Panc1 (cell line): Measurements from ENCODE around the gene HLA-DQA2. TPM values are rescaled to one million over a fixed set of nuclear protein-coding genes. Genes with fewer than 3 reads are reported as not detected.

Source experiments
- ATAC-seq: fragments of 200-7000 bp; cut with Tn5 transposase; 2 replicates; pipeline ENCODE4 v1.9.1; 2020; ENCODE audit warnings: mild to moderate bottlenecking, moderate library complexity
- BruUV-seq: library from RNA; stranded (reverse); fragments of 400-500 nt; replicated peaks from 2 replicates; lab custom pipeline; 2021; lab: Mats Ljungman, UMichigan
- CTCF ChIA-PET: fragments of 300-600 bp; sonication (Branson Sonifier 250); formaldehyde crosslinking; loops from one replicate; lab custom pipeline; 2022; ENCODE audit warnings: antibody characterized with exemption; lab: Charles Lee
- POLR2A ChIA-PET: fragments of 300-600 bp; sonication (Branson Sonifier 250); formaldehyde crosslinking; loops from one replicate; lab custom pipeline; 2022; ENCODE audit warnings: antibody characterized with exemption; lab: Charles Lee
- DNase-seq: peaks from one replicate; pipeline ENCODE4 v3.0.0-alpha.2; 2010; ENCODE audit warnings: low read depth, low spot score
- H3K27ac ChIP-seq: 2 replicates; pipeline ENCODE4 v1.5.1; 2011; ENCODE audit warnings: mild to moderate bottlenecking, low read length, inconsistent platforms
- H3K27me3 ChIP-seq: fragments of 200-500 bp; sonication (Bioruptor generic); 2 replicates; pipeline ENCODE4 v1.6.0; 2014; ENCODE audit warnings: low read length, inconsistent platforms; ENCODE audit not compliant: control insufficient read depth, insufficient read depth
- H3K36me3 ChIP-seq: fragments of 200-500 bp; sonication (Bioruptor generic); 2 replicates; pipeline ENCODE4 v1.5.1; 2014; ENCODE audit warnings: inconsistent platforms, mild to moderate bottlenecking, low read length, moderate library complexity; ENCODE audit not compliant: control insufficient read depth, insufficient read depth
- H3K4me1 ChIP-seq: 2 replicates; pipeline ENCODE4 v1.5.1; 2011; ENCODE audit warnings: inconsistent platforms, mild to moderate bottlenecking, low read length, moderate library complexity; ENCODE audit not compliant: control insufficient read depth, insufficient read depth
- H3K4me3 ChIP-seq, 2 experiments: 2 replicates each; pipeline ENCODE4 v1.5.1; 2011 to 2012; ENCODE audit warnings: low read depth in 2 of 2, low read length in 2 of 2, mild to moderate bottlenecking in 2 of 2, inconsistent platforms in 1 of 2, moderate library complexity in 1 of 2
- H3K9me3 ChIP-seq: fragments of 200-500 bp; sonication (Bioruptor generic); 2 replicates; pipeline ENCODE4 v1.5.1; 2014; ENCODE audit warnings: low read depth, mild to moderate bottlenecking, inconsistent platforms, low read length, moderate library complexity; ENCODE audit not compliant: control insufficient read depth, insufficient read depth
- POLR2AphosphoS5 ChIP-seq: IDR thresholded peaks from 2 replicates; pipeline ENCODE4 v1.6.1; 2012; ENCODE audit warnings: mild to moderate bottlenecking, low read depth, low read length, moderate library complexity
- SIN3A ChIP-seq: IDR thresholded peaks from 2 replicates; pipeline ENCODE4 v1.6.1; 2012; ENCODE audit warnings: low read depth, mild to moderate bottlenecking, low read length, moderate library complexity, borderline replicate concordance; ENCODE audit not compliant: insufficient read depth
- TCF7L2 ChIP-seq: IDR thresholded peaks from 2 replicates; pipeline ENCODE4 v1.6.1; 2011; ENCODE audit warnings: mild to moderate bottlenecking, low read depth, low read length, inconsistent platforms
- in situ Hi-C: cut with HindIII; loops from 2 replicates; pipeline ENCODE4 v1.10.0; 2016; ENCODE audit warnings: low sequenced_read_pairs, low pct_unique_long_range_greater_than_20kb
- intact Hi-C: fragments of 100-400 bp; cut with micrococcal nuclease; formaldehyde crosslinking; loops from one replicate; pipeline ENCODE4 v1.10.0; 2022; ENCODE audit not compliant: unreplicated experiment
- total RNA-seq: library from RNA; stranded (reverse); gene quantifications from one replicate; pipeline ENCODE4 v1.2.1, GENCODE V29; 2021; ENCODE audit not compliant: unreplicated experiment
- TF ChIP-seq, protein P1 (sequence below), 2 experiments: IDR thresholded peaks; 2 replicates each; pipeline ENCODE4 v1.6.1; 2011 to 2012; ENCODE audit warnings: low read depth in 2 of 2, control low read depth in 1 of 2, low read length in 1 of 2, mild to moderate bottlenecking in 1 of 2, moderate library complexity in 1 of 2; ENCODE audit not compliant: insufficient read depth in 1 of 2
- TF ChIP-seq, protein P2 (sequence below): fragments of 450-650 bp; IDR thresholded peaks from 2 replicates; pipeline ENCODE4 v1.5.1; 2017; ENCODE audit warnings: mild to moderate bottlenecking

Gene HLA-DQA2
- total RNA-seq, 1 experiment from 2014 or later: not detected

DNA sequence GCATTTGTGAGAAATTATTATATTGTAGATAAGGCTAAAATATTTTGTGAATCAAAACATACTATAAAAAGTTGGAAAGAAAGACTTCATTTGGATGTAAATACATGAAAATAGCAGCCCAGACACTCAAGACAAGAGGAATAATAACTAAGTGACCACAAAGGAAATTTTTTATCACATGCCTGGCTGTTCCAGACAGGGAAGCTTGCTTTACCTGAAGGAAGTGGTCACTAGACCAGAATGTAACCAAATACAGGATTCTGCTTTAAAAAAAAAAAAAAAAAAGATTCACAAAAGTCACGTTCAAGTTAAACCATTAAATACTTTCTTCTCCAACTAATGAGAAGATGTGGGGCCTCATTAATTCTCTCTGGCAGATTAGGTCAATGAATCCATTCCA, 31.5 kb downstream of the HLA-DQA2 start:
- in situ Hi-C loops (no loop called here), intact Hi-C loops (no loop called here)
- CTCF ChIA-PET: no interaction called here
- Histone ChIP-seq H3K36me3 (no peaks in the 10 kb centered on the region), H3K4me1 (no peaks in the 10 kb centered on the region), H3K27ac (no peak overlapping the region), H3K4me3 (no peak overlapping the region), H3K9me3 (no peaks in the 10 kb centered on the region), H3K27me3 (peaks cover 25% of the 10 kb centered on the region)
- POLR2A ChIA-PET: no interaction called here
- BruUV-seq: no TSS peak
- ATAC-seq (no peak), DNase-seq (no peak)
- TF ChIP-seq, protein P1, sequence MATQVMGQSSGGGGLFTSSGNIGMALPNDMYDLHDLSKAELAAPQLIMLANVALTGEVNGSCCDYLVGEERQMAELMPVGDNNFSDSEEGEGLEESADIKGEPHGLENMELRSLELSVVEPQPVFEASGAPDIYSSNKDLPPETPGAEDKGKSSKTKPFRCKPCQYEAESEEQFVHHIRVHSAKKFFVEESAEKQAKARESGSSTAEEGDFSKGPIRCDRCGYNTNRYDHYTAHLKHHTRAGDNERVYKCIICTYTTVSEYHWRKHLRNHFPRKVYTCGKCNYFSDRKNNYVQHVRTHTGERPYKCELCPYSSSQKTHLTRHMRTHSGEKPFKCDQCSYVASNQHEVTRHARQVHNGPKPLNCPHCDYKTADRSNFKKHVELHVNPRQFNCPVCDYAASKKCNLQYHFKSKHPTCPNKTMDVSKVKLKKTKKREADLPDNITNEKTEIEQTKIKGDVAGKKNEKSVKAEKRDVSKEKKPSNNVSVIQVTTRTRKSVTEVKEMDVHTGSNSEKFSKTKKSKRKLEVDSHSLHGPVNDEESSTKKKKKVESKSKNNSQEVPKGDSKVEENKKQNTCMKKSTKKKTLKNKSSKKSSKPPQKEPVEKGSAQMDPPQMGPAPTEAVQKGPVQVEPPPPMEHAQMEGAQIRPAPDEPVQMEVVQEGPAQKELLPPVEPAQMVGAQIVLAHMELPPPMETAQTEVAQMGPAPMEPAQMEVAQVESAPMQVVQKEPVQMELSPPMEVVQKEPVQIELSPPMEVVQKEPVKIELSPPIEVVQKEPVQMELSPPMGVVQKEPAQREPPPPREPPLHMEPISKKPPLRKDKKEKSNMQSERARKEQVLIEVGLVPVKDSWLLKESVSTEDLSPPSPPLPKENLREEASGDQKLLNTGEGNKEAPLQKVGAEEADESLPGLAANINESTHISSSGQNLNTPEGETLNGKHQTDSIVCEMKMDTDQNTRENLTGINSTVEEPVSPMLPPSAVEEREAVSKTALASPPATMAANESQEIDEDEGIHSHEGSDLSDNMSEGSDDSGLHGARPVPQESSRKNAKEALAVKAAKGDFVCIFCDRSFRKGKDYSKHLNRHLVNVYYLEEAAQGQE (IDR thresholded peaks at IDR 0.05; ENCODE audit: insufficient read depth in 1 of 2, low read depth in 2 of 2, low read length in 1 of 2): no peak
- no peak for TF ChIP-seq SIN3A
- TF ChIP-seq POLR2AphosphoS5: no peak
- no peak for TF ChIP-seq TCF7L2
- TF ChIP-seq, protein P2, sequence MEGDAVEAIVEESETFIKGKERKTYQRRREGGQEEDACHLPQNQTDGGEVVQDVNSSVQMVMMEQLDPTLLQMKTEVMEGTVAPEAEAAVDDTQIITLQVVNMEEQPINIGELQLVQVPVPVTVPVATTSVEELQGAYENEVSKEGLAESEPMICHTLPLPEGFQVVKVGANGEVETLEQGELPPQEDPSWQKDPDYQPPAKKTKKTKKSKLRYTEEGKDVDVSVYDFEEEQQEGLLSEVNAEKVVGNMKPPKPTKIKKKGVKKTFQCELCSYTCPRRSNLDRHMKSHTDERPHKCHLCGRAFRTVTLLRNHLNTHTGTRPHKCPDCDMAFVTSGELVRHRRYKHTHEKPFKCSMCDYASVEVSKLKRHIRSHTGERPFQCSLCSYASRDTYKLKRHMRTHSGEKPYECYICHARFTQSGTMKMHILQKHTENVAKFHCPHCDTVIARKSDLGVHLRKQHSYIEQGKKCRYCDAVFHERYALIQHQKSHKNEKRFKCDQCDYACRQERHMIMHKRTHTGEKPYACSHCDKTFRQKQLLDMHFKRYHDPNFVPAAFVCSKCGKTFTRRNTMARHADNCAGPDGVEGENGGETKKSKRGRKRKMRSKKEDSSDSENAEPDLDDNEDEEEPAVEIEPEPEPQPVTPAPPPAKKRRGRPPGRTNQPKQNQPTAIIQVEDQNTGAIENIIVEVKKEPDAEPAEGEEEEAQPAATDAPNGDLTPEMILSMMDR: no peak

DNA sequence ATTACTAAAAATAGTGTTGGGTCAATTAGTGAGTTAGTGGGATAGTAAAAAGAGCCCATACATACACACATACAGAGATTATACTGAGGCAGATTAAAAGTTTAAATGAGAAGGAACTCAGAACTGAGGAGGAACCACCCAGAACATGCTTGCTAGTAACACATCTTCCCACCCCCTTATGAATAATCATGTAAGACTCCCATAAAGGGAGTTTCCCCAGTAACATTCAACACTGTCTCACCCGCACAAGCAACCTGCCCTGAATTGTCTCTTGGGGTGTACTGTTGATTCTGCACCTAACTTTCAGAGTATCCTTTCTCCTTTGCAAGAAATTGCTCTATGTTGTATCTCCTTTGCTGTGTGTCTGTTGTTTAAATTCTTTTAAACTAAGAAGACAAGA, 33.2 kb downstream of the HLA-DQA2 start:
- Histone ChIP-seq H3K4me3 (no peak overlapping the region), H3K4me1 (no peaks in the 10 kb centered on the region), H3K27ac (no peak overlapping the region), H3K9me3 (no peaks in the 10 kb centered on the region), H3K36me3 (no peaks in the 10 kb centered on the region), H3K27me3 (peaks cover 15% of the 10 kb centered on the region)
- intact Hi-C loops: no loop called here
- CTCF ChIA-PET: no interaction called here
- POLR2A ChIA-PET: interaction anchor here (0.6 kb wide), 1 partner anchor 8 kb away, joined by 6 read pairs; no protein-coding TSS in a partner anchor
- no TSS peak for BruUV-seq
- ATAC-seq (no peak), DNase-seq (no peak)
- no peak for TF ChIP-seq SIN3A
- no peak for TF ChIP-seq POLR2AphosphoS5
- TF ChIP-seq TCF7L2: no peak
- TF ChIP-seq, protein P2: no peak
- TF ChIP-seq, protein P1 (IDR thresholded peaks at IDR 0.05; ENCODE audit: insufficient read depth in 1 of 2, low read depth in 2 of 2, low read length in 1 of 2): no peak
- in situ Hi-C loops: no loop called here
